NCI-H146 treated with DMSO at 0.1 percent for 48 hours (cell line): Measurements from ENCODE around the gene TPPP.
"Not testable (repeated sequence)": the region's sequence is repeated elsewhere in the genome, so short reads cannot be mapped to it uniquely, and the experiment has no call there.

Source experiments
- DNase-seq: peaks from one replicate; lab custom pipeline; 2025; ENCODE audit not compliant: unreplicated experiment; lab: John Stamatoyannopoulos, UW

Gene TPPP

GRCh38 chr5:679166-679895, 13.8 kb downstream of the TPPP start:
- DNase-seq: not testable (repeated sequence)

DNA sequence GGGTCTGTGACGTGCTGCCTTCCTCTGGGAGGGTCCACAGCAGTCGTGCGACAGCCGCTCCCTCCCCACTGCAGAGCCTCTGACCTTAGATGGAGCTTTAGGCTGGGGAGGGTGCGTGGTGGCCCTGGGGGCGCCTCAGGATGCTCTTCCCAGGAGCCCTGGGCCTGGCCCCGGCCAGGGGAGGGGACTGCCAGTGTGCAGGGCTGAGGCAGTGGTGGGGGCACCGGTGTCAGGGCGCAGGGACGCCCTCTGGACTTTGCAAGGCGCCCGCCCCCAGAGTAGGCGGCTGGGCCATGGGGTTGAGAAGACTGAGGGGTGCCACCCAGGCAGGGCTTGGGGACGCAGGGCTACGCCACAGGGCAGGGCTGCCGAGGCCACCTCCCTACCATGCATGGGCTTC, 14.6 kb downstream of the TPPP start:
- DNase-seq: not testable (repeated sequence)

DNA sequence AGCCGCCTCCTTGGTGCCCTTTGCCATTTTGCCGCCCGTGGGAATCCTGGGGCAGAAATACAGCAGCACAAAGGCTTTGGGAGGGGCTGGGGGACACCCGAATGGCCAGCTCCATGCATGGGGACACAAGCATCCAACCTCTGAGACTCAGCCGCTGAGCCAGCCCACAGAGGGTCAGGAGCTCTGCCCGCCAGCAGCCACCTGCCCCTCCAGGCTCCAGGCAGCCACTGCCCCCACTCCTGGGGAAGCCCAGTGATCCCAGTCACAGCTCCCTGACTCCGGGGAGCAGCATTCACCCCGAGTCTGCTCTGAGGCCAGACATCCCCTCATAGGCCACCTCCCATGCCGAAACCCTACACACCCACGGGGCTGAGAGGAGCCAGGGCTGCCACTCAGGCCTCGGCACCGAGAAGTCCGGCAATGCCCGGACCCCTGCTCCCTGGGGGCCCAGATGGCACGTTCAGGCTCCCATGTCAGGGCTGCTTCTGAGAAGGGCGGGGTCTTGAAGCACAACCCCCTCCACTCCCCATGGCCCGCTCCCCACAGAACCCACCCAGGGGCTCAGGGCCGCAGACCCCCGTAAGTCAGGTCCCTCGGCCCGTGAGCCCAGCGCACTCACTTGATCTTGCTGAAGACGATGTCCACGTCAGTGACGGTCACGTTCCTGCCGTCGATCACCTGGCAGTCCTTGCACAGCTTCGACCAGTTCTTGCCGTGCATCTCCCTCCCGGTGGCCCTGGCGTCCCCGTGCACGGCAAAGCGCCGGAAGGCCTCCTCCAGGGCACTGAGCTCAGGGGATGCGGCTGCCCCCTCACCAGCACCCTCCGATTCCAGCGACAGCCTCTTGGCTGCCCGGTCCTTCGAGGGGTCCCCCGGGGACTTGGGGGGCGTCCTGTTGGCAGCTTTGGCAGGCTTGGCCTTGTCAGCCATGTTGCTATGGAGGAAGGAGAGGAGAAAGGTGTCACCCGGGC, 15.7 kb downstream of the TPPP start:
- no peak for DNase-seq

DNA sequence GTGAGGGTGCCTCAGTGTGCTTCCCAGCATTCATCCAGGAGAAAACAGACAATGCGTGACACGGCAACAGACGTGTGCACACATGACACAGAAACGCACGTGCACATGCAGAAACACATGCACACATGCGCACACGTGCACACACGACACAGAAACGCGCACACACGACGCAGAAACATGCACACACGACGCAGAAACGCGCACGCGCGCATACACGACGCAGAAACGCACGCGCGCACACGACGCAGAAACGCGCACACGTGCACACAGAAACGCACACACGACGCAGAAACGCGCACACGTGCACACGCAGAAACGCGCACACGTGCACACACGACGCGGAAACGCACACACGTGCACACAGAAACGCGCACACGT, 16.5 kb downstream of the TPPP start:
- no peak for DNase-seq

DNA sequence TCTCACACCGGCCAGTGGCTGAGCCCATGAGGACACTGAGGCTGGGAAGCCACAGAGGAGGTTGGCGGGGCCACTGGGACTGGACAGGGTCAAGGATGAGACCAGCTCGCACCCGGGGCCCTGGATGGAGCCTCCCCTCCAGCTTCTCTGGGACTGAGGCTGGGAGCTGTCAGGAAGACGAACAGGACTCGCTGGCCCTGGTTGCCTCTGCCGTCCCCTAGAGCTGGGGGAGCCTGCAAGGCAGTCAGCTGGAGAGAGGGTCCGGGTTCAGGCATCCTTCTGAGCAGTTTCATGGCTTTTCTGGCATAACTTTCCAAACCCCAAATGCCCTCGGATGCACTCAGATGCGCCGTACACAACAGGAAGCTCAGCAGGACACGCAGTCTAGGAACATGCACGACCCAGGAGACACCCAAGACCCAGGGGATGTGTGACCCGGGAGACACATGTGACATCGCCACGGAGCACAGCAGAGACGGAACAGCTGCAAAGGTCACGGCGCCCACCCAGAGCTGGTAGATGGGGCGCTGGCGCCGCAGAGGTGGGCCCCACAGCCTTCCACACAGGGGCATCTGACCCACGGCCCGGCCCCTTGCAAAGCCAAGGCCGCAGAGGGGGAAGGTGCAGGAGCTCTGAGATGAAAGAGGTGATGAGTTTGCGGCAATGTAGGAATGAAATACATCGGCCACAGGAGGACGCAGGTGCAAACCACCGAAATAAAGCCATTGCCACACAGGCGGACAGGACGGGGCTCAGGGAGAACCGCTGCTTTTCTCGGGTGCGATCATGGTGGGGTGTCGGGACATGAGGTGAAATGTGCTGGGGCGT, 17.1 kb downstream of the TPPP start:
- DNase-seq: no peak

GRCh38 chr5:675111-675870, 17.9 kb downstream of the TPPP start:
- no peak for DNase-seq

DNA sequence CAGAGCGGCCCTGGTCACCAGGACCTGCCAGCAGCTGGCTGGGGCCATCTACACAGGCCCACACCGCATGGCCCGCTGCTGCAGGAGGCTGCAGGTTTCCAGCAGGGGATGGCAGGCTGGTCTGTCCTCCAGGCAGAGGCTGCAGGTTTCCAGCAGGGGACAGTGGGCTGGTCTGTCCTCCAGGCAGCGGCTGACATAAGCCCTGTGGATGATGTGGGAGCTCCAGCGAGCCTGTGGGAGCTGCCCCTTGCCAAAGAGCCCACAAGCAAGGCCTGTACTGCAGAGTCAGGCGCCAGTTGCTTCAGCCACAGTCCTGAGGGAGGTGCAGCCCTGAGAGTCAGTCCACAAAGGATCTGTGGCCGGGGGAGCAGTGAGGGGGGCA, 18.5 kb downstream of the TPPP start:
- DNase-seq: no peak

- DNase-seq: no peak
Observed at GRCh38 chr5:673831-674629, 19.1 kb downstream of the TPPP start.

- no peak for DNase-seq
Observed at GRCh38 chr5:673161-673830, 19.9 kb downstream of the TPPP start.

DNA sequence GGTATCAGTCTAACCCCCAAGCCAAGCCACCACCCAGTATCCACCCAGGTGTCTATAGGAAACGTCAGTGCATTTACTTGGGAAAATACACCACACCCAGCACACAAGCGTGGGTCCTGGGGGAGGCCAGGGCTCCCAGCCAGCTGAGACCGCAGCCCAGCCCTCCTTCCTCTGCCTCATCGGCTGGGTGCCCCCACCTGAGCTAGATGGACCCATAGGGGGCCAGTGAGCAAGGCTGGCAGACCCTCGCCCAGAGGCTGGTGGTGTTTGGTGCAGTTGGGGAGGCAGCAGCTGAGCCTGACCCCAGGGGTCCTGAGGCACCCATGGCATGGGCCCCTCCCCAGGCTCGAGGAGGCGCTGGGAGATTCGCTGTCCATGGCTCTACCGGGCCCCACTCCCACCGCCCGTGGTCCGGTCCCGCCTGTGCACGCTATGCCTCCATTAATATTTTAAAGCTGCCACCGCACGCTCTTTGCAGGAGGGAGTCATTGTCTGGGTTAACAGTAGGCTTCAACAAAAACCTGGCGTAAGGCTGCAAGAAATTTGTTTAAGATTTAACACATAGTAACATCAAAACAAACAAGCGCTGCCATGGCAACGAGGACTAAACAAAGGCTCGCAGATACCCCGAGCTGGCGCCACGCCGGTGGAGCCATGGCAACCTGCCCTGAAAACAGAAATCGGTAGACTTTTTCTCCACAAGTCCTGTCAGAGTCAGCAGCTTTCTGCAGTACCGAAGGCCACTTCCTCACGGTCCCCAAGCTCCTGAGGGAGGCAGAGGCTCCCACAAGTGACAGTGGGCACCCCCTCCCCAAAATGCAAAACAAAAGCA, 20.6 kb downstream of the TPPP start:
- DNase-seq: peak; percentile 65

GRCh38 chr5:671459-672328, 21.5 kb downstream of the TPPP start:
- DNase-seq: peak; percentile 13

DNA sequence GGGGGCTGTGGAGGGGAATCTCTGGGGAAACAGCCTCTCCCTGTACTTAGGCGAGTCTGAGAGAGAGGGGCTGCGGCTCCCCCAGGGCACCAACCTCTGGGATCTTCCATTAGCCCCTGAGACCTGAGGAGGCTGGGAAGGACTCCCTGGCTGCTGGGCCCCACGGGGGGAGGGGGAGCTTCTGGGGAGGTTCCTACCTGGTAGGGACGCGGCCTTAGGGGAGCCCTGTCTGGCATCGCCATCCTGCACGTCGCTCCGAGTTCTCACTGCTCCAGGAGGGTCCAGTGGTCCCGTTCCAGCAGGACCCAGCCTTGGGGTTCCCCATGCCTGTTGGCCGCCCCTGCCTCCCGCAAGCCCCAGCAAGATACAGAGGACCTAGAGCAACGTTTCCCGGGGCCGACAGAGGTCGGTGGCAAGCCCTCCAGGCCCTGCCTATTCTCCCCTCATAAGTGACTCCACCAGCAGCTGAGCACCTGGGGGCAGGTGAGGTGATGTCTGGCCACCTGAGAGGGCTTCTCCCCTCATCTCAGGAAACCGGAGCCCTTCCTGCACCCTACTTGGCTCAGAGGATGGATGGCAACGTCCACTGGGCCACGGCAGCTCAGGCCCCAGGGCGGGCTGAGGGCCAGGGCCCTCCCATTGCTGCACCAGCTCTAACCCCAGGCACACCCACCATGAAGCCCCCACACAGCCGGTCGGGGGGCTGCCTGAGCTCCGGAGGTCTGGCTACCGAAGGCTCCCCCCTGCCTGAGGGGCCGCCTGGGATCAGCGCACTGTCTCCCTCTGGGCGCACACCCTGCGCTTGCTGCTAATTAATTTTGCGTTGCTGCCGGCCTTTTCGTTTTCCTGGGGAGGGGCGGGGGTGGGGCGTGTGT, 22.5 kb downstream of the TPPP start:
- DNase-seq: no peak

DNA sequence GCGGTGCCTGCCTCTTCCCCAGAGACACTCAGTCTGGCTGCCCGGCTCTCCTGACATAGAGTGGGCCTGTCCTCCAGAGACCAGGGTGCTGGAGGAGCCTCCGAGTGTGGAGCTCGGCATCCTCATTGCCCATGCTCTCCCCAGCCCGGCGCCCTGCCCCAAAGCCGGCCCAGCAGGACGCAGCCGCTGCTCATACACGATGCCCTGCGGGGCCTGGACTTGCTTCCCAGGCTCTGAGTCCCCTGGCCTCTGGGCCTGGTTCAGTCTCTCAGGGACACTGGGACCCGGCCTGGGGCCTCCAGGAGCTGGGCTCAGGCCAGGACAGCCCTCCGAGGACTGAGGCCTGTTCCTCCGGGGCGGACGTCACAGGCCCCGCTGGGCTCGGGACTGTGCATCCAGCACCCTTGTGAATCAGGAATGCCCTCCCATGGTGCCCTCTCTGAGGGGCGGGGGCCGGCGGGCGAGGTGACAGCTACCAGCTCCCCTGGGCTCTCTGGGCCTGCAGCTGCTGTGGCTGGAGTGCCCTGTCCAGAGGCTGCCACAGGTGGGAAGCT, 23.2 kb downstream of the TPPP start:
- DNase-seq: no peak

DNA sequence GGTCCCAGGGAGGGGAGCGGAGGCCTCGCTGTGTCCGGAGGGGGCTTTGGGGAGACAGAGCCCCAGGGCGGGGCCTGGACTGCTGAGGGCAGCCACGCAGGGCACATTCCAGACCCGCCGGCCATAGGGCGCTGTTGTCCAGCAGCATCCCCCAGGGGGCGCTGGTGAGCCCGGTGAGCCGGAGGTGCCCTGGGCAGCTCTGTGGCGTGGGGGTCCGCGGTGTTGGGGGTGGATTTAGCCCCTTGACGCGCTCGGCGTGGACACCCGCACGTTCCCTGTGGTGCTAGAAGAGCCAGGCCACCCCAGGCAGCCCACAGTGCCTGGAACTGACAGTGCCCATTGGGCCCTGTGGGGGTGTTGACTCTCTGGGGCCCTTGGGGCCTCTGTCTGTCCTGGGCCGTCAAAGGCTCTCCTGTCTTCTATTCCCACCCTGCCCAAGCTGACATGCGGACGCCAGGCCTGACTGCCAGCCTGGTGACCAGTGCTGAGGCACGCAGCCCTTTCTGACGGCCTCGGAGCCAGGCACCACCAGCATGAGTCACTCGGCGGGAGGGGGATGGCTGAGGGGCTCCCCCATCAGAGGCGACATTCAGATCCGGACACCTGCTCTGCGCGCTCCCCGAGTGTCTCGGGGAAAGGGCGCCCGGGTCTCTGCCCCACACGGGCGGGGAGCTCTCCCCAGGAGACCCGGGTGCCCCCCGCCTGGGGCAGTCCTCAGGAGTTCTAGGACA, 23.9 kb downstream of the TPPP start:
- no peak for DNase-seq

GRCh38 chr5:668283-668995, 24.7 kb downstream of the TPPP start:
- no peak for DNase-seq
